ENCODE measurements around the gene RELN.

Gene RELN

GRCh38 chr7:103889451-103889850 is 100.0 kb downstream of the RELN start:
- no peak for DNase-seq

GRCh38 chr7:103888603-103889153 is 100.8 kb downstream of the RELN start:
- no peak for DNase-seq

GRCh38 chr7:103887853-103888602 is 101.4 kb downstream of the RELN start:
- peak; percentile 37 for DNase-seq

- DNase-seq: no peak
Observed at GRCh38 chr7:103887050-103887449, 102.4 kb downstream of the RELN start.

GRCh38 chr7:103879928-103880600 is 109.4 kb downstream of the RELN start:
- no peak for DNase-seq

GRCh38 chr7:103879411-103879810 is 110.0 kb downstream of the RELN start:
- no peak for DNase-seq

- no peak for DNase-seq
Observed at GRCh38 chr7:103877565-103877964, 111.9 kb downstream of the RELN start.

GRCh38 chr7:103875718-103876117 is 113.7 kb downstream of the RELN start:
- DNase-seq: no peak

GRCh38 chr7:103871473-103871872 is 118.0 kb downstream of the RELN start:
- DNase-seq: no peak

- DNase-seq: no peak
Observed at GRCh38 chr7:103870664-103871063, 118.8 kb downstream of the RELN start.

GRCh38 chr7:103867874-103868273 is 121.6 kb downstream of the RELN start:
- DNase-seq: peak; percentile 29

- peak; percentile 95 for DNase-seq
Observed at GRCh38 chr7:103866919-103867318, 122.5 kb downstream of the RELN start.

GRCh38 chr7:103865442-103865841 is 124.0 kb downstream of the RELN start:
- no peak for DNase-seq

- no peak for DNase-seq
Observed at GRCh38 chr7:103862302-103863035, 127.0 kb downstream of the RELN start.

GRCh38 chr7:103859709-103860108 is 129.7 kb downstream of the RELN start:
- DNase-seq: no peak

GRCh38 chr7:103857435-103857834 is 132.0 kb downstream of the RELN start:
- peak; percentile 65 for DNase-seq

GRCh38 chr7:103856929-103857328 is 132.5 kb downstream of the RELN start:
- no peak for DNase-seq

GRCh38 chr7:103855671-103856070 is 133.8 kb downstream of the RELN start:
- no peak for DNase-seq

GRCh38 chr7:103854611-103855010 is 134.8 kb downstream of the RELN start:
- DNase-seq: no peak

GRCh38 chr7:103851357-103851756 is 138.1 kb downstream of the RELN start:
- DNase-seq: no peak

- DNase-seq: no peak
Observed at GRCh38 chr7:103843689-103844480, 145.6 kb downstream of the RELN start.

GRCh38 chr7:103833401-103833800 is 156.1 kb downstream of the RELN start:
- DNase-seq: peak; percentile 9

GRCh38 chr7:103832438-103832837 is 157.0 kb downstream of the RELN start:
- DNase-seq: peak; percentile 46
